GM11168 (cell line): ENCODE results near the gene FCRL5.
"Not testable (repeated sequence)": the region's sequence is repeated elsewhere in the genome, so short reads cannot be mapped to it uniquely, and the experiment has no call there.

Experiments
- in situ Hi-C: fragments of 300-500 bp; cut with MboI; formaldehyde crosslinking; loops from one replicate; pipeline ENCODE4 v1.12.0; 2022; ENCODE audit warnings: low sequenced_read_pairs; ENCODE audit not compliant: unreplicated experiment

The FCRL5 gene

GRCh38 chr1:157551694-157552693, at the start of gene FCRL5:
TSS of gene FCRL5 (minus strand) at chr1:157552515. CDS start at chr1:157552362, 153 bp downstream.
- in situ Hi-C loops = no loop called here

- in situ Hi-C loops = no loop called here
Observed at GRCh38 chr1:157600236-157600635, 47.9 kb upstream of the FCRL5 start.

DNA sequence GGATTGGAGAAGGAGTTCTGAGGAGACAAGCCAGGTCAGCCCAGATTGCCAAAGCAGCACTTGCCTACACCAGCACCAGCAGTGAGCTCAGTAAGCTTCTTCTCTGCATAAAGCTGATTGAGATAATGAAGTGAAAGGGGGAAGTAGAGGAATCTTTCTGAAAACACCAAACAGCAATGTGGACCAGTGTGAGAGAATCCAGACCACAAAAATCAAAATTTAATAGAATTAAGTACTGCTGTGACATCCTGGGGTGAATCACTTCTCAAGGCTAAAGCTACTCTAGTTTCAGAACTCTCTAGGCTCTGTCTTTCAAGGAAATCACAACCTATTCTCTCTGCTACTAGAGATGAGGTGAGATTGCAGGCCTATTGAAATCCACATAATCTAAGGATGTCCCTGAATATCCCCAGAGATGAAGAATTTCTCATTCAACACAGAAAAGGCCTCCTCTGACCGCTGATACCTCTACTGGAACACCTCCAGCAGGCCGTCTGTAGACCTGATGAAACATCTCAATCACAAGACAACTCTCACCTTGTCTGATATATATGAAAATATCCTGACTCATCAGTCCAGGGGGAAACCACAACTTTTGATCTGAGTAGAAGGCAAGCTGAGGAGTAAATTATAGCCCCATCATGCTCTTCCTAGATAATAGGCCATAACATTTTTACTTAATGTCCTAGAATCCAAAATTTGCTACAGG, 45.8 kb upstream of the FCRL5 start, which contains the start of gene FCRL4:
FCRL4 (minus strand) TSS at position 127 of the 709 bp plus-strand sequence. CDS start 141 bp downstream, outside the sequence.
- in situ Hi-C loops = no loop called here

DNA sequence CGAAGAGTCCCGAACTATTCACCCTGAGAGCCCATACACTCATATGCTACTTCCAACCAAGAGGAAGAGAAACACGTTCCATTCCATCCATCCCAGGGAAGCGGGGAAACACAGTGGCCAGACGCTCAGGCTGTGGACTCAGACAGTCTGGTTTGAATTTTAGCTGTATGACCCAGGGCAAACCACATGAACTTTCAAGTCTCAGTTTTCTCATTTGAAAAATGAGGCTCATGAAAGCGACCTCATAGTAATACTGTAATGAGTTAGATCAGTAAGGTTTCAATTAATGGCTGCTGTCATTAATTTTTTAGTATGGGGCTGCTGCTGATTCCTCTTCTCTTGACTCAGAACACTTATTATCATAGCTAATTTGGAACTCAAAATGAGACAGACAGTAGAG, 44.1 kb upstream of the FCRL5 start:
- in situ Hi-C loops = no loop called here

DNA sequence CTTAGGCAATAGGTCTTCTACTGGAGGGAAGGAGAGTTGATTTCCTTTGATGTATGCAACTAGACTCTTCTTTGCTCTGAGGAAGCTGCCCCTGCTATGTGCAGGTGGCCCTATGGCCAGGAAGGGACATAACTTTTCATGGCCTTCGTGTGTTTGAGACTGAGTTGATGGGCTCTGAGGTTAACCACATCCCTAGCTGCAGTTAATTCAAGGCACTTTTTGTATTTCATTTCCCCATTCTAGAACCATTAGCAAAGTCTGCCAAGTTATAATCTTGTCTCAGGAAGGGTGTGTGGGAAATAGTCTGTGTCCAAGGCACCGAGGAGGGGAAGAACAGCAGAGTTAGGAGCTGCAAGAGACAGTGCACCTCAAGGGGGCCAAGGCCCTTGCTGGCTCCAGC, 43.0 kb upstream of the FCRL5 start:
- in situ Hi-C loops = no loop called here

GRCh38 chr1:157585984-157586383, 33.7 kb upstream of the FCRL5 start:
- in situ Hi-C loops = no loop called here

DNA sequence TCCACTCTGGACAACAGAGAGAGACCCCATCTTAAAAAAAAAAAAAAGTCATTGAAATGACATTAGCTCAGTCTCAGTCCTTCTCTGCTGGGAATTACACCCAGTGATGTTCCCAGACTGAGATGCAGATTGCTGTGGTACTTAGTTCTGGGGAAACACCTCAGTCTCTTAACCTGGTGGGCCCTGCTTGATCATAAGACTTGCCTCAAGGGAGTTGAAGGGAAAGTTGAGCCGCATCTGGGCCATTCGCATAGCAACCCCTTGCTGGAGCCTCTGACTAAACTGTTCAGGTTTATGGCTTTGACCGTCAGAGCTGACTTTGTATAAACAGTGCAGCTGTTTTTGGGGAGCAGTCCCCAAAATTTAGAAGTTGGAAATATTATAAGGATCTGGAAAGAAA, 32.2 kb upstream of the FCRL5 start:
- in situ Hi-C loops = no loop called here

- in situ Hi-C loops = no loop called here
Observed at GRCh38 chr1:157580828-157581210, 28.5 kb upstream of the FCRL5 start.

- in situ Hi-C loops = no loop called here
Observed at GRCh38 chr1:157580179-157580827, 28.0 kb upstream of the FCRL5 start.

DNA sequence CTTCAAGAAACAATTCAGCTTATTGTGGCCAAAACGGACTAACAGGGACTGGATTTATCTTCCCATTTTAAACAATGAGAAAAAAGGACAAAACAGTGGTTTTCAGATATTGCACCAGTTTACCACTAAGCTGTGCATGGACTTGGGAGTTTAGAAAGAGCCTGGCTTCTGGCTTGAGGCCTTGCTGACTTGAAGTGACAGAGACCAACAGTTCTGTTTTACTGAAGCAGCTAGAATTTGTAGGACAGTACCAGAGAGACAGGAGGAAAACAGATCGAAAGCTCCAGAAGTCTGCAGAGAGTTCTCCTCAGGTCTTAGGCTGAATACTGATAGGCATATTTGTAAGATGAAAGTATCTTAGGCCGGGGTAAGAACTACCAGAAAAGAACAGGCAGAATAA, 25.1 kb upstream of the FCRL5 start:
- in situ Hi-C loops = loop anchor here (5.0 kb wide), 1 partner anchor 50 kb away; no protein-coding TSS in a partner anchor

GRCh38 chr1:157575744-157576143, 23.4 kb upstream of the FCRL5 start:
- in situ Hi-C loops = loop anchor here (5.0 kb wide), 1 partner anchor 52 kb away; no protein-coding TSS in a partner anchor

DNA sequence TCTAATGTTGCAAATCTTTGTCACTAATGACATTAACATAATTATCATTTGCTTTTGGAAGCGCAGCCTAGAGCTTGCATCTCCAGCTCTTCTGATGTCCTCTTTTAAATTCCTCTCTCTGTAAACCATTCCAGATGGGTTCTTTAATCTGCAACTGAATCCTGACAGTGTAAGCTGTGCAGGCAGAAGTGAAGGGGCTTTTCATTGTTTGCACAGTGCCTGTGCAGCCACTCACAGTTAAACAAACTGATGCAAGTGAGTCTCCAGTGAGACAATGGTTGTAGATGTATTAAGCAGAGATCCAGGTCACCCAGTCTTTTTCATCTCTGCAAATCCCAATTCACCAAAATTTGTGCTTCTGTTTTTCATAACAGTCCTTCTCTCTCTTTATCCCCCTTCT, 22.5 kb upstream of the FCRL5 start:
- in situ Hi-C loops = loop anchor here (5.0 kb wide), 1 partner anchor 52 kb away; no protein-coding TSS in a partner anchor

GRCh38 chr1:157566484-157567300, 14.4 kb upstream of the FCRL5 start:
- in situ Hi-C loops = no loop called here

GRCh38 chr1:157562515-157562914, 10.2 kb upstream of the FCRL5 start:
- in situ Hi-C loops = no loop called here

DNA sequence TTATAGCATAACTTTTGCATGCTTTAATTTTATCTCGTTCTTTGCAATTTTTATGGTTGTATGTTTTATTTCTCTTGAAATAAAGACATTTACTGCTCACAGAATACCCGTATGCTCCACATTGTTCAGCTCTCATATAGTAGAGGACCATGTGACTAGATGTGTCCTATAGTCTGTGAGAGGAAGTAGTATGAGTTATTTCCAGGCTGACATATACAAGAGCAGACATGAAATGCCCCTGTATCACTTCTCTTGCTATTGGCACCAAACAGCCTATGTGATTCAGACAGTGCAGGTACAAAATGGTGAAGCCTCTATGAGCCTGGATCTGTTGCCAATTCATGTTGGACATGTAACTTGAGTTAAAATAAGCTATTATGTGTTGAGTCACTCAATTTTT, 5.8 kb upstream of the FCRL5 start:
- in situ Hi-C loops = no loop called here

- in situ Hi-C loops = not testable (repeated sequence)
Observed at GRCh38 chr1:157548081-157548480, 4.2 kb downstream of the FCRL5 start.

- in situ Hi-C loops = no loop called here
Observed at GRCh38 chr1:157542676-157543075, 9.6 kb downstream of the FCRL5 start.

GRCh38 chr1:157540852-157541251, 11.5 kb downstream of the FCRL5 start:
- in situ Hi-C loops = no loop called here

DNA sequence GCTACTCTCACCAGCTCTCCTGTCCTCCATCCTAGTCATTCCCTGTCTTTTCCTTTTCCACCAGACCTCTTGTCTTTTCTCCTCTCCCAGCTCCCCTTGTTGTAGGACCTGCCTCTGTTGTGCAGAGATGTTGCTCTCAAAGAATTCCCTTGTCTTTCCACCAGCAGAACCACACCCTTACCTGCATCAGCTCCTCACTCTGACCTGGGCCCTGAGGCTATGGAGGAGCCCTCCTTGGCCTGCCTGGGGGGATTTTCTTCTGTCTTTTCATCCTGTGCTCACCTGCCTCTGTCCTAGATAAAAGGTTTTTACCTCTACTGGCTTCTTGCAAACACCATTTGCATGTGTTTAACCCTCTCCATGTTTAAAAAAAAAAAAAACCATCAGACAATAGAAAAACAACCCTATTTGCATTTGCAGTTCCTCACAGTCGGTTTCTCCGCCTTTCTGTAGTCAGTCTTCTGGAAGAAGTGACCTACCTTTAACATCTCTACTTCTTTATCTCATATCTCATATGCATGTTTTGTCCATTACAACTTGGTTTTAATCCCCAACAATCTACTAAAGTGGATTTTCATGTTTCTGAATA, 12.1 kb downstream of the FCRL5 start:
- in situ Hi-C loops = no loop called here
